Brain microvascular endothelial cell (primary cell): Measurements from ENCODE around the gene AUTS2.

Source experiments
- DNase-seq: peaks from one replicate; pipeline ENCODE4 v3.0.0-alpha.2; 2020
- H3K27ac ChIP-seq: fragments of 250-450 bp; sonication (Bioruptor Pico); 2 replicates; pipeline ENCODE4 v1.5.1; 2020; ENCODE audit warnings: mild to moderate bottlenecking, moderate library complexity
- H3K27me3 ChIP-seq: fragments of 250-450 bp; sonication (Bioruptor Pico); replicated peaks from 2 replicates; pipeline ENCODE4 v1.5.1; 2020; ENCODE audit warnings: mild to moderate bottlenecking
- H3K36me3 ChIP-seq: fragments of 250-450 bp; sonication (Bioruptor Pico); replicated peaks from 2 replicates; pipeline ENCODE4 v1.5.1; 2020; ENCODE audit warnings: mild to moderate bottlenecking
- H3K4me3 ChIP-seq: 2 replicates; pipeline ENCODE4 v1.5.1; 2011; ENCODE audit warnings: low read depth, mild to moderate bottlenecking, control low read depth, low read length, moderate library complexity
- CTCF ChIP-seq: IDR thresholded peaks from 2 replicates; pipeline ENCODE4 v1.5.1; 2011; ENCODE audit warnings: low read depth, mild to moderate bottlenecking, moderate library complexity, low read length, control low read depth, inconsistent platforms; ENCODE audit errors: missing control alignments
- in situ Hi-C: cut with HindIII; loops from 2 replicates; pipeline ENCODE4 v1.10.0; 2017; ENCODE audit warnings: low sequenced_read_pairs, low pct_ligation_motif_present

Gene AUTS2

GRCh38 chr7:70044981-70045380 lies 446.7 kb downstream of the AUTS2 start:
- no peak overlapping the region for H3K27ac ChIP-seq
- TF ChIP-seq CTCF, result no peak
- H3K27me3 ChIP-seq, result no peaks in the 10 kb centered on the region
- H3K4me3 ChIP-seq, result no peak overlapping the region
- H3K36me3 ChIP-seq, result no peaks in the 10 kb centered on the region
- DNase-seq, result no peak
- in situ Hi-C loops, result no loop called here

DNA sequence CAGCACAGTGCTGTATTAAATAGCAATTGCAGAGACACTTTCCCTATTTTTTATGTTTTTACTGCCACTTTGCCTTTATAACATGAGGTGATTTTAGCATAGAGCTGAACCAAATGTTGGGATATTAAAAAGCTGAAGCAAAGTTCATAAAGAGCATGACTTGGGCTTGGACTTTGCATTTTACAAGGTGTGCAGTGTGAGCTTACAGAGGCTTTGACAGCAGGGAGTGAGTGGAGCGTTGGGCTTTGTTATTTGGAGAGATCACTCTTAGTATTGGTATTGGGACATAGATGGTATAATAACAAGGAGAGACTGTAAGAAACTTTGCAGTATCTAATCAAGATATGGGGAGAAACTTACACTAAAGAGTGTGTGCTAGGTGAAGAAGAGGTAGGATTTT lies 449.1 kb downstream of the AUTS2 start:
- Histone ChIP-seq H3K4me3 (no peak overlapping the region), H3K27me3 (no peaks in the 10 kb centered on the region), H3K27ac (no peak overlapping the region), H3K36me3 (no peaks in the 10 kb centered on the region)
- in situ Hi-C loops, result no loop called here
- no peak for TF ChIP-seq CTCF
- no peak for DNase-seq

DNA sequence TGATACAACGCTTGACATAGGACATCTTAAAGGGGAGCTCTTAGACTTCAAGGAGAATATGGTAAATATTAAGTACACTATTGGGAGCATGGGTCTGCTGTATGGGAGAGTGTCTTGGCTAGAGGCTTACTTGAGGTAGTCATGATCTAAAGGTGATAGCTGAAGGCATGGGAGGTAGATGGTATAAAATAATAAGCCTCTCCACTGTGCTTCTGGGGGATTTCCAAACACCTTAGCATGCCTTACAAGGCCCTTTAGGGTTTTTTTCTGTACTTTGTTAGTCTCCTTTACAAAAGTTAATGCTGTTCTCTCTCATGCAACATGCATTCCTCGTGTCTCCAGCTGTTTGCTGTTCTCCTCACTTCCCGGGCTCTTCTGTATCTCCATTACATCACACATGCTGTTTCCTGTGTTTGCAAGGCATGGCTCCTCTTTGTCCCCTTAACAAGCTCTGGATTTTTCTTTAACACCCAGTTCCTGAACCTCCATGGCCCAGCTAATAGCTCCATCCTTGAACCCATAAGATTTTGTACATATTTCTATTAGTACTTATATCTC lies 449.7 kb downstream of the AUTS2 start:
- no peak for DNase-seq
- H3K36me3 ChIP-seq, result no peaks in the 10 kb centered on the region
- in situ Hi-C loops, result no loop called here
- no peak for TF ChIP-seq CTCF
- no peaks in the 10 kb centered on the region for H3K27me3 ChIP-seq
- H3K27ac ChIP-seq, result no peak overlapping the region
- H3K4me3 ChIP-seq, result no peak overlapping the region

- in situ Hi-C loops, result no loop called here
- Histone ChIP-seq H3K4me3 (no peak overlapping the region), H3K27me3 (no peaks in the 10 kb centered on the region), H3K36me3 (no peaks in the 10 kb centered on the region), H3K27ac (no peak overlapping the region)
- TF ChIP-seq CTCF, result no peak
- no peak for DNase-seq
These were observed 453.5 kb downstream of the AUTS2 start for GRCh38 chr7:70051726-70052125.

DNA sequence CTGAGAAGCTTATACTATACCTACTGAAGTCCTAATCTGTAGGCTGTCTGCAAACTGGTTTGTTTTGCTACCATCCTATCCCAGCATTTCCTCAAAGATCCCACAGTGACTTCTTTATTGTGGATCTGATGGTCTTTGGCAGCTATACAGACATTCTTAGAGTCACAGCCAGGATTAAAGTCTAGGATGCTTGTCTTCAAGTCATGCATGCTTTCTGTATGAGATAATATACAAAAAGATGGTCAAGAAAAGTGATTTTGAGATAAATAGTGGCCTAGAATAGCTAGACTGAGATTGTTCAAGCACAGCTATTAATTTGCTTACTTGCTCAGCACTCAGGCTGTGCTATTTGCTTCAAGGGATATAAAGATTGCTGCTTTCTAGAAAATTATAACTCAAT lies 454.4 kb downstream of the AUTS2 start:
- in situ Hi-C loops, result no loop called here
- H3K36me3 ChIP-seq, result no peaks in the 10 kb centered on the region
- no peak overlapping the region for H3K4me3 ChIP-seq
- DNase-seq, result no peak
- TF ChIP-seq CTCF, result no peak
- H3K27ac ChIP-seq, result no peak overlapping the region
- H3K27me3 ChIP-seq, result no peaks in the 10 kb centered on the region

DNA sequence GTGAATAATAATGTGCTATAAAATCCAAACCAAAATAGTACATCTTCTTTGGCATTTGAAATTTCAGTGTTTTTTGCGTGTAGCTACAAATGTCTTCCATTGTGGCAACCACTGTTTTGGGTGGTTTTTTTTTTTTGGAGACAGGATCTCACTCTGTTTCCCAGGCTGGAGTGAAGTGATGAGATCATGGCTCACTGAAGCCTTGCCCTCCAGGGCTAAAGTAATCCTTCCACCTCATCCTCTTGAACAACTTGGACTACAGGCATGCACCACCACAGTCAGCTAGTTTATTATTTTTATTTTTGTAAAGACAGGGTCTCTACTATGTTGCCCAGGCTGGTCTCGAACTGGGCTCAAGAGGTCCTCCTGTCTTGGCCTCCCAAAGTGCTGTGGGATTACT lies 455.1 kb downstream of the AUTS2 start:
- H3K27ac ChIP-seq, result no peak overlapping the region
- no peak overlapping the region for H3K4me3 ChIP-seq
- no peaks in the 10 kb centered on the region for H3K27me3 ChIP-seq
- no peak for TF ChIP-seq CTCF
- DNase-seq, result no peak
- in situ Hi-C loops, result no loop called here
- no peaks in the 10 kb centered on the region for H3K36me3 ChIP-seq
